SK-N-MC (cell line): ENCODE measurements around the gene CACFD1.
A peak's percentile ranks its signal among the peaks of the same experiment; 100 is the strongest.

Experiments
- DNase-seq: peaks from one replicate; pipeline ENCODE4 v3.0.0-alpha.2; 2011; ENCODE audit warnings: low read depth, low spot score
- H3K27ac ChIP-seq: fragments of 200-600 bp; sonication (generic); 2 replicates; pipeline ENCODE4 v1.5.1; 2016; ENCODE audit warnings: mixed run types
- H3K36me3 ChIP-seq: fragments of 200-600 bp; sonication (generic); 2 replicates; pipeline ENCODE4 v1.6.1; 2017; ENCODE audit warnings: antibody characterized with exemption, low read length, mixed read lengths; ENCODE audit not compliant: insufficient read depth
- H3K4me3 ChIP-seq: fragments of 200-600 bp; sonication (generic); 2 replicates; pipeline ENCODE4 v1.5.1; 2016
- H3K9ac ChIP-seq: fragments of 200-600 bp; sonication (generic); 2 replicates; pipeline ENCODE4 v1.8.0; 2017; ENCODE audit warnings: mixed run types, mixed read lengths; ENCODE audit not compliant: insufficient read length
- H3K9me3 ChIP-seq: fragments of 200-600 bp; sonication (generic); 2 replicates; pipeline ENCODE4 v1.6.1; 2017; ENCODE audit warnings: low read depth, mild to moderate bottlenecking, antibody characterized with exemption, low read length, moderate library complexity, mixed read lengths
- EZH2 ChIP-seq: fragments of 200-600 bp; sonication (generic); IDR thresholded peaks from one replicate; pipeline ENCODE4 v1.6.1; 2017; ENCODE audit warnings: antibody characterized with exemption
- FOXP2 ChIP-seq: optimal IDR thresholded peaks from 2 replicates; pipeline ENCODE3; 2011; ENCODE audit warnings: mild to moderate bottlenecking, moderate library complexity; ENCODE audit not compliant: insufficient read depth; ENCODE audit errors: extremely low read length, control extremely low read depth
- POLR2AphosphoS5 ChIP-seq: IDR thresholded peaks from 2 replicates; pipeline ENCODE4 v1.6.1; 2012; ENCODE audit warnings: mild to moderate bottlenecking, low read depth, low read length, borderline replicate concordance

Gene CACFD1

GRCh38 chr9:133505186-133505830 lies 45.5 kb downstream of the CACFD1 start:
- no peaks in the 10 kb centered on the region for H3K36me3 ChIP-seq
- no peak overlapping the region for H3K27ac ChIP-seq
- H3K4me3 ChIP-seq: no peak overlapping the region
- H3K9me3 ChIP-seq: no peaks in the 10 kb centered on the region
- TF ChIP-seq FOXP2: no peak
- TF ChIP-seq EZH2: no peak
- no peak for TF ChIP-seq POLR2AphosphoS5
- no peak for DNase-seq
- no peak overlapping the region for H3K9ac ChIP-seq

- Histone ChIP-seq H3K27ac (no peak overlapping the region), H3K9me3 (no peaks in the 10 kb centered on the region), H3K4me3 (no peak overlapping the region), H3K9ac (no peak overlapping the region), H3K36me3 (no peaks in the 10 kb centered on the region)
- TF ChIP-seq FOXP2 (no peak), EZH2 (no peak), POLR2AphosphoS5 (no peak)
- DNase-seq: no peak
Observed at GRCh38 chr9:133505901-133506652, 46.3 kb downstream of the CACFD1 start.

- TF ChIP-seq FOXP2 (no peak), POLR2AphosphoS5 (no peak), EZH2 (no peak)
- Histone ChIP-seq H3K9me3 (no peaks in the 10 kb centered on the region), H3K36me3 (no peaks in the 10 kb centered on the region), H3K9ac (no peak overlapping the region), H3K27ac (no peak overlapping the region), H3K4me3 (no peak overlapping the region)
- DNase-seq: no peak
Observed at GRCh38 chr9:133506653-133507038, 46.9 kb downstream of the CACFD1 start.

- Histone ChIP-seq H3K9me3 (no peaks in the 10 kb centered on the region), H3K9ac (no peak overlapping the region), H3K36me3 (no peaks in the 10 kb centered on the region), H3K27ac (no peak overlapping the region), H3K4me3 (no peak overlapping the region)
- no peak for DNase-seq
- TF ChIP-seq POLR2AphosphoS5: no peak
- TF ChIP-seq FOXP2: no peak
- no peak for TF ChIP-seq EZH2
Observed at GRCh38 chr9:133507246-133507965, 47.6 kb downstream of the CACFD1 start.

- no peak overlapping the region for H3K27ac ChIP-seq
- H3K36me3 ChIP-seq: no peaks in the 10 kb centered on the region
- no peak overlapping the region for H3K9ac ChIP-seq
- DNase-seq: no peak
- no peaks in the 10 kb centered on the region for H3K9me3 ChIP-seq
- no peak overlapping the region for H3K4me3 ChIP-seq
- TF ChIP-seq EZH2 (no peak), POLR2AphosphoS5 (no peak), FOXP2 (no peak)
Observed at GRCh38 chr9:133508046-133508445, 48.3 kb downstream of the CACFD1 start.

- Histone ChIP-seq H3K4me3 (peak overlapping the region; percentile 49), H3K9ac (peak overlapping the region; percentile 53), H3K36me3 (no peaks in the 10 kb centered on the region), H3K27ac (peak overlapping the region; percentile 16; the same call in 1 of the 2 replicates), H3K9me3 (no peaks in the 10 kb centered on the region)
- TF ChIP-seq FOXP2: no peak
- TF ChIP-seq EZH2: no peak
- TF ChIP-seq POLR2AphosphoS5: no peak
- DNase-seq: no peak
Observed at GRCh38 chr9:133509179-133510083, 49.7 kb downstream of the CACFD1 start.

GRCh38 chr9:133510926-133511505 lies 51.2 kb downstream of the CACFD1 start:
- H3K4me3 ChIP-seq: no peak overlapping the region
- H3K9me3 ChIP-seq: no peaks in the 10 kb centered on the region
- H3K36me3 ChIP-seq: no peaks in the 10 kb centered on the region
- H3K9ac ChIP-seq: no peak overlapping the region
- TF ChIP-seq POLR2AphosphoS5 (no peak), FOXP2 (no peak), EZH2 (no peak)
- no peak for DNase-seq
- no peak overlapping the region for H3K27ac ChIP-seq

- H3K9ac ChIP-seq: no peak overlapping the region
- TF ChIP-seq FOXP2 (no peak), POLR2AphosphoS5 (no peak), EZH2 (no peak)
- H3K4me3 ChIP-seq: no peak overlapping the region
- no peaks in the 10 kb centered on the region for H3K9me3 ChIP-seq
- DNase-seq: no peak
- no peak overlapping the region for H3K27ac ChIP-seq
- no peaks in the 10 kb centered on the region for H3K36me3 ChIP-seq
Observed at GRCh38 chr9:133511607-133512006, 51.8 kb downstream of the CACFD1 start.
